ENCODE results near the gene TPRN. TPM values are rescaled to one million over a fixed set of nuclear protein-coding genes. Genes with fewer than 3 reads are reported as not detected.

The TPRN gene
- total and polyA plus RNA-seq, 9 of the 15 experiments (the other 6 are each of a cell fraction or from before 2014, with no cell fraction given) = 0.31 to 31.9 (median 4.4) TPM

DNA sequence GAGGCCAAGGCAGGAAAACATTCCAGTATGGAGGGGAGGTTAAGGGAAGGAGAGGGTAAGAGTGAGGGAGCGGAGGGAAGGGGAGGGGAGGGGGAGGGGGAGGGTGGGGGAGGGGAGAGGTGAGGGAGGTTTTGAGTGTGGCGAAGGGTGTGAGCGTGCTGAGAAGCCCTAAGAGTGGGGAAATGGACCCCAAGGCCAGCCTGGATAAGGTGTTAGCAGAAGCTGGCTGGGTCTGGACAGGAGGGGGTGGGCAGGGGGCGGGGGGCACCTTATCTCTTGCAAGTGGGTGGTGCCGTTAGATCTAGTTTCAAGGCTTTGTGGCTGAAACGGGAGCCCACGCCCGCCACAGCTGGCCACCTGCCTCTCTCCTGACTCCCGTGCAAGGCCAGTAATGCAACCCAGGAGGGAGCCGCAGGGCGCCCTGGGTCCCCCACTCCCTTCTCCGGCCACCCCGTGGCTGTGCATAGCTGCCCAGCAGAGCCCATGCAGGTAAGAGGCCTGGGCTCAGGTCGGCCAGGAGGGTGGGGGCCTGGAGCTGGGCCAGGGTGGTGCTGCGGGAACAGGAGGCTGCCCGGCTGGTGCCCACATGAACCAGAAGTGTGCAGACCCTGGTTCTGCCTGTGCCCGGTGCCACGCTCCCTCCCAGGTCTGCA, 27.4 kb upstream of the TPRN start (continued):
- TF ChIP-seq PHB2 (IDR thresholded peaks at IDR 0.05; ENCODE audit: low read depth) (no peak), ESRRA (IDR thresholded peaks at IDR 0.05; ENCODE audit: borderline replicate concordance, low read depth) (0 out of 2 replicates have a peak, but pooled peaks have one; percentile 1), ATF1 (CRISPR knock-in tag; IDR thresholded peaks at IDR 0.05) (no peak), ATF1 (tag; IDR thresholded peaks at IDR 0.05) (no peak), SAFB (IDR thresholded peaks at IDR 0.05; ENCODE audit: borderline replicate concordance, low read depth, low read length) (no peak), ELF1 (tag; IDR thresholded peaks at IDR 0.05) (no peak), CBX8 (IDR thresholded peaks at IDR 0.05; ENCODE audit: borderline replicate concordance, extremely low read depth, low read depth, low read length, poor library complexity, severe bottlenecking) (no peak), TCF3 (CRISPR knock-in tag; IDR thresholded peaks at IDR 0.05) (no peak), CBX5 (IDR thresholded peaks at IDR 0.05; ENCODE audit: borderline replicate concordance, low read depth) (no peak), HMG20A (CRISPR knock-in tag; conservative IDR thresholded peaks at IDR 0.05) (no peak), MAZ (CRISPR knock-in tag; conservative IDR thresholded peaks at IDR 0.05 in 1 of 2, IDR thresholded peaks at IDR 0.05 in 1 of 2) (no peak), NR4A1 (CRISPR knock-in tag; IDR thresholded peaks at IDR 0.05) (no peak), NR4A1 (tag; IDR thresholded peaks at IDR 0.05) (no peak), SP1 (CRISPR knock-in tag; IDR thresholded peaks at IDR 0.05) (0 out of 2 replicates have a peak, but pooled peaks have one; percentile 1), XRCC5 (IDR thresholded peaks at IDR 0.05; ENCODE audit: low read depth, low read length) (no peak)
- TF ChIP-seq, protein P1, sequence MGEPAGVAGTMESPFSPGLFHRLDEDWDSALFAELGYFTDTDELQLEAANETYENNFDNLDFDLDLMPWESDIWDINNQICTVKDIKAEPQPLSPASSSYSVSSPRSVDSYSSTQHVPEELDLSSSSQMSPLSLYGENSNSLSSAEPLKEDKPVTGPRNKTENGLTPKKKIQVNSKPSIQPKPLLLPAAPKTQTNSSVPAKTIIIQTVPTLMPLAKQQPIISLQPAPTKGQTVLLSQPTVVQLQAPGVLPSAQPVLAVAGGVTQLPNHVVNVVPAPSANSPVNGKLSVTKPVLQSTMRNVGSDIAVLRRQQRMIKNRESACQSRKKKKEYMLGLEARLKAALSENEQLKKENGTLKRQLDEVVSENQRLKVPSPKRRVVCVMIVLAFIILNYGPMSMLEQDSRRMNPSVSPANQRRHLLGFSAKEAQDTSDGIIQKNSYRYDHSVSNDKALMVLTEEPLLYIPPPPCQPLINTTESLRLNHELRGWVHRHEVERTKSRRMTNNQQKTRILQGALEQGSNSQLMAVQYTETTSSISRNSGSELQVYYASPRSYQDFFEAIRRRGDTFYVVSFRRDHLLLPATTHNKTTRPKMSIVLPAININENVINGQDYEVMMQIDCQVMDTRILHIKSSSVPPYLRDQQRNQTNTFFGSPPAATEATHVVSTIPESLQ (CRISPR knock-in tag; IDR thresholded peaks at IDR 0.05) = no peak
- TF ChIP-seq, protein P2, sequence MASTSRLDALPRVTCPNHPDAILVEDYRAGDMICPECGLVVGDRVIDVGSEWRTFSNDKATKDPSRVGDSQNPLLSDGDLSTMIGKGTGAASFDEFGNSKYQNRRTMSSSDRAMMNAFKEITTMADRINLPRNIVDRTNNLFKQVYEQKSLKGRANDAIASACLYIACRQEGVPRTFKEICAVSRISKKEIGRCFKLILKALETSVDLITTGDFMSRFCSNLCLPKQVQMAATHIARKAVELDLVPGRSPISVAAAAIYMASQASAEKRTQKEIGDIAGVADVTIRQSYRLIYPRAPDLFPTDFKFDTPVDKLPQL (IDR thresholded peaks at IDR 0.05; ENCODE audit: extremely low read depth, insufficient read length) = no peak
